NCI-H128 (cell line): ENCODE data around the gene MRPL28.
"Not testable (repeated sequence)": the region's sequence is repeated elsewhere in the genome, so short reads cannot be mapped to it uniquely, and the experiment has no call there.

Experiments
- DNase-seq: peaks from one replicate; lab custom pipeline; 2025; ENCODE audit not compliant: unreplicated experiment; lab: John Stamatoyannopoulos, UW

MRPL28 gene

DNA sequence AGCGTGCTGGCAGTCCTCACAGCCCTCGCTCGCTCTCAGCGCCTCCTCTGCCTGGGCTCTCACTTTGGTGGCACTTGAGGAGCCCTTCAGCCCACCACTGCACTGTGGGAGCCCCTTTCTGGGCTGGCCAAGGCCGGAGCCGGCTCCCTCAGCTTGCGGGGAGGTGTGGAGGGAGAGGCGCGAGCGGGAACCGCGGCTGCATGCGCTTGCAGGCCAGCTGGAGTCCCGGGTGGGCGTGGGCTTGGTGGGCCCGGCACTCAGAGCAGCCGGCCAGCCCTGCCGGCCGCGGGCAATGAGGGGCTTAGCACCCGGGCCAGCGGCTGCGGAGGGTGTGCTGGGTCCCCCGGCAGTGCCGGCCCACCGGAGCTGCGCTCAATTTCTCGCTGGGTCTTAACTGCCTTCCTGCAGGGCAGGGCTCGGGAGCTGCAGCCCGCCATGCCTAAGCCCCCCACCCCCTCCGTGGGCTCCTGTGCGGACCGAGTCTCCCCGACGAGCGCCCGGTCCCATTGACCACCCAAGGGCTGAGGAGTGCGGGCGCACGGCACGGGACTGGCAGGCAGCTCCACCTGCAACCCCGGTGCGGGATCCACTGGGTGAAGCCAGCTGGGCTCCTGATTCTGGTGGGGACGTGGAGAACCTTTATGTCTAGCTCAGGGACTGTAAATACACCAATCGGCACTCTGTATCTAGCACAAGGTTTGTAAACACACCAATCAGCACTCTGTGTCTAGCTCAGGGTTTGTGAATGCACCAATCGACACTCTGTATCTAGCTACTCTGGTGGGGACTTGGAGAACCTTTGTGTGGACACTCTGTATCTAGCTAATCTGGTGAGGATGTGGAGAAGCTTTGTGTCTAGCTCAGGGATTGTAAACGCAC is 29.0 kb downstream of the MRPL28 start:
- DNase-seq, result not testable (repeated sequence)

GRCh38 chr16:340370-341091 is 29.8 kb downstream of the MRPL28 start:
- no peak for DNase-seq

DNA sequence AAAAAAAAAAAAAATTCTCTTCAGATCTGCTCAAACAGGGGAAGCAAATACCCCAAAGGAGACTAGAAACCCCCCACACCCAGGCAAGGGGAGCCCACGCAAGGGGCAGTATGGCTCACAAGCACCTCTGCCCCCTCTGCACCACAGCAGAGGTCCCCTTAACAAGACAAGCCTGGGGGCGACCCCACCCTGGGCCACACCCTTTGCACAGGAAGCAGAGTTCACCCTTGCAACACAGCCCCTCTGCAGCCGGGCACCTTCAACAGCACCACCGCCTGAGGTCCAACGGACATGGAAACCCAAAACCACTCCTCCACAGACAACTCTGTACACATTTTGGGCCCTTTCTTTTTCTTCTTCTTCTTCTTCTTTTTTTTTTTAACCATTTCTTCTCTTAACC is 30.7 kb downstream of the MRPL28 start:
- no peak for DNase-seq

DNA sequence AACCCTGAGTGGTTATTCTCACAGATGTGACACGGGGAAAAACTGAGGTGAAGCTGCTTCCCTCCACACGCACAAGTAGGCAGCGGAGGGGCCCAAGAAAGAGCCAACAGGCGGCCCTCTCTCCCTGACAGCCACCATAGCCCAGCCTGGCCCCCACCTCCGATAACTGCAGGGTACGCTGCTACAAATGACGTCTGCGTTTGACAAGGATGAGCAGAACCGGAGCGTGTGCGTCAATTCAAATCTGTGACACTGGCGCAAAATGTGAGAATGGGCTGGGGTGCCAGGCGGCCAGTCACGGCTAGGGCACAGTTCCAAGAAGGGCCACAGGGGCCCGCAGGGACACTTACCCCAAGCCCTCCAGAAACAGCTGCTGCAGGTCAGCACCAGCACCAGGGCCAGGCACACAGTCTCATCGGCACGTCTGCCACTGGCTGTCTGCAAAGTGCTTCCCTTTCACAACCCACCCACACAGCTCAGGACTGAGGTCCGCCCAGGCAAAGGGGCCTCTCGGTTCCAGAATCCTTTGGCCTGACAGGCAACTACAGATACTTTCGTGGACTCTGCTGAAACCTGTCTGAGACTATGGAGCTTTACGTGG is 32.3 kb downstream of the MRPL28 start:
- DNase-seq, result no peak

GRCh38 chr16:337437-337836 is 32.9 kb downstream of the MRPL28 start:
- no peak for DNase-seq

- DNase-seq, result no peak
Measured at GRCh38 chr16:336269-336668, 34.1 kb downstream of the MRPL28 start.

DNA sequence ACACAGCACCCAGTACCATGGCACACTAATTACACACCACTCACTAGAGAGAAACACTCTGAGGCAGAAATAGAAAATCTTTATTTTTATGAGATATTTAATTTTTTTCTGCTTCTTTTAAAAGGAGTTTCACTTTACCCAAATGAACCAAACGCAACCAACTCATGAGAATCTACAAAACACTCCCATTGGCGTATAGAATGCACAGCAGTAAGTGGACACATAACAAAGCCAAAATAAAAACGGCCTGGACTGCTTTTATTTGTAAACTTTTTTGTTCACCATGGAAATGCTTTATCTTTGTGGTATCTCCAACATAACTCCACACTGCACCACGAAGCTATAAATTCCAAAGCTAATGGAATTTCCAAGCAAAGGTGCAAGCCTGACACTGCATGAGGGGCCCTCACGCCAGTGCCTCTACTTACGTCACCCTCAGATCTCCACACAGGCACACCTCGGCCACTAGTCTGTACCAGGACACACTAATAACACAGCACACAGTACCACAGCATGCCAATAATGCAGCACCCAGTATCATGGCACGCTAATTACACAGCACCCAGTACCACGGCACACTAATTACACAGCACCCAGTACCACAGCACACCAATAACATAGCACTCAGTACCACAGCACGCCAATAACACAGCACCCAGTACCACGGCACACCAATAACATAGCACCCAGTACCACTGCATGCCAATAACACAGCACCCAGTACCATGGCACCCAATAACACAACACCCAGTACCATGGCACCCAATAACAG is 35.3 kb downstream of the MRPL28 start:
- not testable (repeated sequence) for DNase-seq

DNA sequence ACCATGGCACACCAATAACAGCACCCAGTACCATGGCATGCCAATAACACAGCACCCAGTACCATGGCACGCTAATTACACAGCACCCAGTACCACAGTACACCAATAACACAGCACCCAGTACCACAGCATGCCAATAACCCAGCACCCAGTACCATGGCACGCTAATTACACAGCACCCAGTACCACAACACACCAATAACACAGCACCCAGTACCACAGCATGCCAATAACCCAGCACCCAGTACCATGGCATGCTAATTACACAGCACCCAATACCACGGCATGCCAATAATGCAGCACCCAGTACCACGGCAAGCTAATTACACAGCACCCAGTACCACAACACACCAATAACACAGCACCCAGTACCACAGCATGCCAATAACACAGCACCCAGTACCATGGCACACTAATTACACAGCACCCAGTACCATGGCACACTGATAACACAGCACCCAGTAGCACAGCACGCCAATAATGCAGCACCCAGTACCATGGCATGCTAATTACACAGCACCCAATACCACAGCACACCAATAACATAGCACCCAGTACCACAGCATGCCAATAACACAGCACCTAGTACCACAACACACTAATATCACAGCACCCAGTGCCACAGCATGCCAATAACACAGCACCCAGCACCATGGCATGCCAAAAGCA is 36.0 kb downstream of the MRPL28 start:
- not testable (repeated sequence) for DNase-seq

DNA sequence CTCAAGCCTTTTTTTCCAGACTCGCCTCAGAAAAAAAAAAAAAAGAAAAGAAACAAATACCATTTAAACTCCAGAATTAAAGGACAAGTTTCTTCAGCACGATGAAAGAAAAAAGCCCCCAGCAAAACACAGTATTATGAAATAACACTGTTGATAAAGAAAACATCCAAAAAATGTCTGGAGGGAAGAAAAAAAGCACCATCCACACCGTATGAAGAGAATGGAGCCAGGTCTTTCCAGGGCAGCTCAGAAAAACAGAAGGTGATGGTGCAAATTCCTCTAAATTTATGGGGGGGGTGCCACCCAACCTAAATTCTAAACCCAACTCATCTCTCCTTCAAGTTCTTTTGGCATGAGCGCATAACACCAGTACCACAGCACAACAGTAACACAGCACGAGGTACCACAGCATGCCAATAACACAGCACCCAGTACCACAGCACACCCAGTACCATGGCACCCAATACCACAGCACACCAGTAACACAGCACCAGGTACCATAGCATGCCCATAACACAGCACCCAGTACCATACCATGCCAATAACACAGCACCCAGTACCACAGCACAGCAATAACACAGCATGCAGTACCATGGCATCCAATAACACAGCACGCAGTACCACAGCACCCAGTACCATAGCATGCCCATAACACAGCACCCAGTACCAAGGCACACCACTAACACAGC is 36.8 kb downstream of the MRPL28 start:
- no peak for DNase-seq

DNA sequence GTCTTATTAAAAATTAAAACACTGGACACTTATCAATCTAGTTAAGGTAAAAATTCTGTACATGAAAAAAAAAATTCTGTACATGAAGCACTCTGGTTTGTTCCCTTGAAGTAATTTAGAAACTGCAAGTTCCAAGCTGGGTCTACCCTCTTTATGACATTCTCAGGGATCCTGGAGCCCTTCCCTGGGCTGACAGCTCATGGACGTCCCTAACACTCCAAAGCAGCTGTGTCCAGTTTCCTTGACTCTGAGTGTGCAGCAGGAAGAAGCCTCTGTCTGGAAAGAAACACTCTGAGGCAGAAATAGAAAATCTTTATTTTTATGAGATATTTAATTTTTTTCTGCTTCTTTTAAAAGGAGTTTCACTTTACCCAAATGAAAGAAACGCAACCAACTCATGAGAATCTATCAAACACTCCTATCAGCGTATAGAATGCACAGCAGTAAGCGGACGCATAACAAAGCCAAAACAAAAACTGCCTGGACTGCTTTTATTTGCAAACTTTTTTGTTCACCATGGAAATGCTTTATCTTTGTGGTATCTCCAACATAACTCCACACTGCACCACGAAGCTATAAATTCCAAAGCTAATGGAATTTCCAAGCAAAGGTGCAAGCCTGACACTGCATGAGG is 39.0 kb downstream of the MRPL28 start:
- DNase-seq, result not testable (repeated sequence)

DNA sequence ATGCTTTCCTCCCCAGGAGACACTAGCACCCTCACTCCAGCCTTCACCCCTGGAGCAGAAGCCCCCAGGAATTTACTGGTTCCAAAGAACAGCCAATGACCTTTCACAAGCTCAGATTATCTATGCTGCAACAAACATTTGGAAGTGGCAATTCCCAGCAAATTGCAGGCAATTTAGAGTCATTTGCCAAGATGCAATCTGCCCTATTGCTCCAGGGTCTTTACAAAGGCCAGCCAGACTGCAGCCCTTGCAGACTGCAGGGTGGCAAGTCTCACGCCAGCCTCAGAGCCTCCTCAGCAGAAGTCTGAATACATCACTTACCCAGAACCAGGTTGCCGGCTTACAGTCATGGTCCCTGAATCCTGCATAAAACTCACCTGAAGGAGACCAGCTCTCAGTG is 39.6 kb downstream of the MRPL28 start:
- DNase-seq, result no peak

- no peak for DNase-seq
Measured at GRCh38 chr16:325375-326145, 44.8 kb downstream of the MRPL28 start.

DNA sequence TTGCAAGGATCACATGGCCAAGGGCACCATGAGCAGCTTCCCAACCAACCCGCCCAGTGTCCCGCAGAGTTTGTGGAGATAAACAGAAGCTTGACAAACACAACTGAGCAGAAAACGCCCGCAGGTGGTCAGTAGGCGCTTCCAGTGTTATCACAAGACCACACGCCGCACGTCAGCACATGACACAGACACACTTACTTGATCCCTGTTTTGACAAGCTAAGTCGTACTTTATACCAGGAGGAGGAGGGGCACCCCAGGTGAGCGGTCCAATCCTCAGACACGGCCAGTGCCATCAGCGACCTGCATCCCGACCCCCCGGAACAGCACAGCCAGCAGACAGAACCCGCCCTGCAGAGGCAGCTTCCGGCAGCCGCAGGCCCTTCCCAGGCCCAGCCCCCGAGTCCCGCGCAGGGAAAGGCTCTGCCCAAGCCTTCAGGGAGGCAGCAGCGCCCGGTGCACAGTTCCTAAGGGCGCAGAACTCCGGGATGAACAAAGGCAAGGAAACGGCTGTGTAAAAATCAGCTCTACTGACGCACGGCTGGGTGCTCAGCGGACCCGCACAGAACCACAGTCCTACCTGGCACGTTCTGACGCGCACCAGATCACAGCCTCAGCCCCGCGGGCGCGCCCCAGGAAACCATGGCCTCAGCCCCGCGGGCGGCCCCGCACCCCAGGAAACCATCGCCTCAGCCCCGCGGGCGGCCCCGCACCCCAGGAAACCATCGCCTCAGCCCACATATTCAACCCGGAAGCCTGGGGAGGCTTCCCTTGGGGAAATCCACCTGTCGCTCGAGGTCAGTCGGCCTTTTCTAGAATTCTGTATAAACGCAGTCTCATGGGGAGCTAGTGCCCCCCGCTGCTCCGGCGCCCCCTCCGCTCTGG is 45.6 kb downstream of the MRPL28 start:
- no peak for DNase-seq

GRCh38 chr16:324201-324450 is 46.2 kb downstream of the MRPL28 start:
- DNase-seq, result no peak

GRCh38 chr16:322476-323143 is 47.7 kb downstream of the MRPL28 start:
- no peak for DNase-seq

DNA sequence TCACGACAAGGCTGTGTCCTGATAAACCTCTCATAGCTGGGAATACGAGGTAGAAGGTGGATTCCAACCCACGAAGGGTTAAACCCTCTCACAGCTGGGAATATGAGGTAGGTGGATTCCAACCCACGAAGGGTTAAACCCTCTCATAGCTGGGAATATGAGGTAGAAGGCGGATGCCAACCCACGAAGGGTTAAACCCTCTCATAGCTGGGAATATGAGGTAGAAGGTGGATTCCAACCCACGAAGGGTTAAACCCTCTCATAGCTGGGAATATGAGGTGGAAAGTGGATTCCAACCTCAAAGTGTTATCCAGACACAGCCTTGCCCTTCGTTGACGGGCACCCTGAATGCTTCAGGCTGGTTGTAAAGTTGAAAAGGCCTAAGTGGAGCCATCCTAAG is 48.8 kb downstream of the MRPL28 start:
- no peak for DNase-seq

DNA sequence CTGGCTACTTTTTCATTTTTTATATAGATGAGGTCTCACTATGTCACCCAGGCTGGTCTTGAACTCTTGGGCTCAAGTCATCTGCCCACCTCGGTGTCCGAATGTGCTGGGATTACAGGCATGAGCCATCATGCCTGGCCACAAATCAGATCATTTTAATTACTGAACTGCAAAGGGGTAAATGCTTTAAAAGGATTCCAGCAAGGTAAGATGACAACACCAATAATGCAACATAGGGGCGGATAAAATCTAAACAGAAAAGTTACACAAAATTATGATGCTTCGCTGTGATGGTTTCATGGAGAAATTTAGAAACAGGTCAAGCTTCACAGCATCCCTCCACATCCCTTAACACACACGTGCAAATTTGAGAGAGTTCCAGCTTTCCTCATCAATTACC is 50.1 kb downstream of the MRPL28 start:
- DNase-seq, result no peak

- DNase-seq, result no peak
Measured at GRCh38 chr16:318628-319027, 51.7 kb downstream of the MRPL28 start.
